H9 (cell line): Measurements from ENCODE around the gene VAV3. TPM values are rescaled to one million over a fixed set of nuclear protein-coding genes. Genes with fewer than 3 reads are reported as not detected.

Experiments
- DNase-seq: peaks from one replicate; pipeline ENCODE4 v3.0.0-alpha.2; 2017
- H2AFZ ChIP-seq: one replicate; pipeline ENCODE4 v1.6.1; 2013; ENCODE audit warnings: mild to moderate bottlenecking, low read length, control low read depth, moderate library complexity
- H2AK5ac ChIP-seq: 2 replicates; pipeline ENCODE4 v1.6.1; 2013; ENCODE audit warnings: low read length, control low read depth, mixed read lengths; ENCODE audit not compliant: insufficient read length
- H2BK120ac ChIP-seq: one replicate; pipeline ENCODE4 v1.6.1; 2013; ENCODE audit warnings: low read depth, mild to moderate bottlenecking, low read length, control low read depth, inconsistent platforms; ENCODE audit not compliant: poor library complexity, severe bottlenecking
- H2BK12ac ChIP-seq: 2 replicates; pipeline ENCODE4 v1.6.1; 2013; ENCODE audit warnings: low read length, control low read depth, mixed read lengths, low read depth; ENCODE audit not compliant: insufficient read length
- H2BK15ac ChIP-seq: 2 replicates; pipeline ENCODE4 v1.6.1; 2013; ENCODE audit warnings: low read depth, low read length, control low read depth
- H2BK20ac ChIP-seq: one replicate; pipeline ENCODE4 v1.6.1; 2013; ENCODE audit warnings: low read depth, mild to moderate bottlenecking, low read length, control low read depth, inconsistent platforms; ENCODE audit not compliant: poor library complexity, severe bottlenecking
- H2BK5ac ChIP-seq: 2 replicates; pipeline ENCODE4 v1.6.1; 2013; ENCODE audit warnings: low read length, control low read depth, mixed read lengths; ENCODE audit not compliant: insufficient read length
- H3K14ac ChIP-seq: 2 replicates; pipeline ENCODE4 v1.6.1; 2013; ENCODE audit warnings: low read length, control low read depth; ENCODE audit not compliant: insufficient read depth
- H3K18ac ChIP-seq: 2 replicates; pipeline ENCODE4 v1.6.1; 2013; ENCODE audit warnings: low read depth, mild to moderate bottlenecking, mixed read lengths, low read length, control low read depth; ENCODE audit not compliant: insufficient read length
- H3K23ac ChIP-seq: 2 replicates; pipeline ENCODE4 v1.6.1; 2013; ENCODE audit warnings: low read length, control low read depth, mixed read lengths, low read depth; ENCODE audit not compliant: insufficient read length
- H3K23me2 ChIP-seq: 2 replicates; pipeline ENCODE4 v1.6.1; 2013; ENCODE audit warnings: low read depth, mild to moderate bottlenecking, mixed read lengths, low read length, control low read depth; ENCODE audit not compliant: insufficient read length, poor library complexity, severe bottlenecking
- H3K27ac ChIP-seq: 2 replicates; pipeline ENCODE4 v1.5.1; 2013; ENCODE audit warnings: low read length, control low read depth, mixed read lengths, low read depth; ENCODE audit not compliant: insufficient read length
- H3K27me3 ChIP-seq: 2 replicates; pipeline ENCODE4 v1.6.1; 2013; ENCODE audit warnings: low read length, control low read depth, inconsistent platforms; ENCODE audit not compliant: insufficient read depth
- H3K4ac ChIP-seq: 2 replicates; pipeline ENCODE4 v1.6.1; 2013; ENCODE audit warnings: low read depth, mild to moderate bottlenecking, control low read depth, inconsistent platforms, low read length, moderate library complexity
- H3K4me1 ChIP-seq: 2 replicates; pipeline ENCODE4 v1.6.1; 2013; ENCODE audit warnings: low read length, control low read depth, inconsistent platforms; ENCODE audit not compliant: insufficient read depth
- H3K4me2 ChIP-seq: 2 replicates; pipeline ENCODE4 v1.6.1; 2013; ENCODE audit warnings: low read length, control low read depth, mixed read lengths; ENCODE audit not compliant: insufficient read length, insufficient read depth
- H3K56ac ChIP-seq: 2 replicates; pipeline ENCODE4 v1.6.1; 2013; ENCODE audit warnings: low read depth, mild to moderate bottlenecking, mixed read lengths, low read length, control low read depth; ENCODE audit not compliant: insufficient read length
- H3K79me1 ChIP-seq: 2 replicates; pipeline ENCODE4 v1.6.1; 2013; ENCODE audit warnings: low read depth, mild to moderate bottlenecking, moderate library complexity, low read length, control low read depth, inconsistent platforms; ENCODE audit not compliant: insufficient read depth, poor library complexity, severe bottlenecking
- H3K79me2 ChIP-seq: 2 replicates; pipeline ENCODE4 v1.6.1; 2013; ENCODE audit warnings: low read length, control low read depth, inconsistent platforms; ENCODE audit not compliant: insufficient read depth
- H3K9ac ChIP-seq: 2 replicates; pipeline ENCODE4 v1.6.1; 2013; ENCODE audit warnings: low read length, control low read depth, mixed read lengths; ENCODE audit not compliant: insufficient read length; ENCODE audit errors: extremely low read depth
- H3K9me3 ChIP-seq: one replicate; pipeline ENCODE4 v1.6.1; 2013; ENCODE audit warnings: low read depth, low read length, inconsistent platforms; ENCODE audit not compliant: control insufficient read depth
- H3T11ph ChIP-seq: one replicate; pipeline ENCODE4 v1.6.1; 2013; ENCODE audit warnings: mild to moderate bottlenecking, low read length, control low read depth, inconsistent platforms
- H4K20me1 ChIP-seq: one replicate; pipeline ENCODE4 v1.6.1; 2013; ENCODE audit not compliant: control insufficient read depth, insufficient read length, insufficient read depth
- H4K5ac ChIP-seq: 2 replicates; pipeline ENCODE4 v1.6.1; 2013; ENCODE audit warnings: low read depth, mild to moderate bottlenecking, mixed read lengths, low read length, control low read depth; ENCODE audit not compliant: insufficient read length
- H4K8ac ChIP-seq: replicated peaks from 2 replicates; pipeline ENCODE4 v1.6.1; 2013; ENCODE audit warnings: low read length, control low read depth, mixed read lengths, low read depth; ENCODE audit not compliant: insufficient read length
- H4K91ac ChIP-seq: 2 replicates; pipeline ENCODE4 v1.6.1; 2013; ENCODE audit warnings: low read depth, mild to moderate bottlenecking, moderate library complexity, mixed read lengths, low read length, control low read depth; ENCODE audit not compliant: insufficient read length
- H3K27ac Mint-ChIP-seq, 3 experiments: 2 replicates in 2 of 3; 3 replicates in 1 of 3; pipeline ENCODE4 v1.8.0; 2020 to 2021; ENCODE audit warnings: mixed read lengths in 3 of 3, mild to moderate bottlenecking in 1 of 3, moderate library complexity in 1 of 3
- H3K27me3 Mint-ChIP-seq: 2 replicates; pipeline ENCODE4 v1.8.0; 2021; ENCODE audit warnings: low read depth, mild to moderate bottlenecking, moderate library complexity, mixed read lengths
- H3K36me3 Mint-ChIP-seq, 3 experiments: 2 replicates in 2 of 3; 3 replicates in 1 of 3; pipeline ENCODE4 v1.8.0; 2020 to 2021; ENCODE audit warnings: low read depth in 3 of 3, mixed read lengths in 3 of 3; ENCODE audit not compliant: insufficient read depth in 1 of 3
- H3K4me1 Mint-ChIP-seq, 2 experiments: 2 replicates each; pipeline ENCODE4 v1.8.0; 2020; ENCODE audit warnings: mixed read lengths in 2 of 2
- H3K4me3 Mint-ChIP-seq, 2 experiments: 2 replicates in 1 of 2; 3 replicates in 1 of 2; pipeline ENCODE4 v1.8.0; 2020 to 2021; ENCODE audit warnings: mild to moderate bottlenecking in 2 of 2, mixed read lengths in 2 of 2, moderate library complexity in 1 of 2
- H3K9me3 Mint-ChIP-seq, 2 experiments: 2 replicates in 1 of 2; 3 replicates in 1 of 2; pipeline ENCODE4 v1.8.0; 2020; ENCODE audit warnings: mild to moderate bottlenecking in 2 of 2, mixed read lengths in 2 of 2, moderate library complexity in 1 of 2
- WGBS: extraction: QIAGEN DNeasy Blood & Tissue Kit; methylation state at CpG from one replicate; pipeline ENCODE4 v1.1.7; 2013; ENCODE audit warnings: missing lambda C conversion rate, low lambda C conversion rate, mixed read lengths; ENCODE audit not compliant: insufficient read length; ENCODE audit errors: extremely low coverage; 5-methylcytosine and 5-hydroxymethylcytosine counted together
- total RNA-seq: library from RNA; stranded (reverse); gene quantifications from 2 replicates; pipeline ENCODE4 v1.2.1, GENCODE V29; 2021
- TF ChIP-seq, protein P1 (sequence below): fragments of 200-600 bp; sonication (generic); conservative IDR thresholded peaks from 3 replicates; pipeline ENCODE4 v1.8.0; 2021; ENCODE audit warnings: antibody characterized with exemption, mild to moderate bottlenecking

The VAV3 gene
- total RNA-seq, 1 experiment from 2014 or later = 5.1 TPM

DNA sequence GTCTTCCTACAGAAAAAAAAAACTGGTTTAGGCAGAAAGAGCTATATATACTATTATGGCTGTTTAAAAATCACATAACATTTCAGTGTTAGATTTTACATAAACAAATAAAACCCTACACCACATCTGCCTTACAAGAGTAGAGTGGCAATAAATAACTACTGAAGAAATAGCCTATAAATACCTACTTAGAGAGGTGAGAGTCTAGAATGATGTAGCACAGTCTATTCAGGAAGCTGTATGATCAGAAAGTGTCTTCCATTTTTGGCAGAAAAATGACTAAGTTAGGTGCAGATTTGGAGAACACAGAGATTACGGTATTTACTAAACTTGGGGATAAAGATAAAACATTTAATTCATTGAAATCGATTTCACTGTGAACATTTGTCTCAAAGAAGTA is 75.5 kb downstream of the VAV3 start:
- H4K8ac ChIP-seq = no peak overlapping the region
- no peak overlapping the region for H3K27ac ChIP-seq
- no peak overlapping the region for H3K23ac ChIP-seq
- H3K27me3 ChIP-seq = no peaks in the 10 kb centered on the region
- H2AFZ ChIP-seq = no peak overlapping the region
- H3K56ac ChIP-seq = no peak overlapping the region
- H4K91ac ChIP-seq = no peak overlapping the region
- H3K14ac ChIP-seq = no peak overlapping the region
- no peak overlapping the region for H3K4me2 ChIP-seq
- no peaks in the 10 kb centered on the region for H3K79me1 ChIP-seq
- H2AK5ac ChIP-seq = no peak overlapping the region
- no peak overlapping the region for H4K5ac ChIP-seq
- H2BK20ac ChIP-seq = no peak overlapping the region
- H3T11ph ChIP-seq = no peak overlapping the region
- Mint-ChIP-seq H3K27ac (no peak overlapping the region), H3K9me3 (peaks cover 7 to 10% of the 10 kb centered on the region in 2 experiments), H3K36me3 (peaks cover 9 to 15% (median 14%) of the 10 kb centered on the region in 3 experiments), H3K27me3 (peaks cover 1% of the 10 kb centered on the region; the same call in 1 of the 2 replicates), H3K4me1 (no peaks in the 10 kb centered on the region), H3K4me3 (no peak overlapping the region)
- no peaks in the 10 kb centered on the region for H3K23me2 ChIP-seq
- H3K9me3 ChIP-seq = no peaks in the 10 kb centered on the region
- TF ChIP-seq, protein P1, sequence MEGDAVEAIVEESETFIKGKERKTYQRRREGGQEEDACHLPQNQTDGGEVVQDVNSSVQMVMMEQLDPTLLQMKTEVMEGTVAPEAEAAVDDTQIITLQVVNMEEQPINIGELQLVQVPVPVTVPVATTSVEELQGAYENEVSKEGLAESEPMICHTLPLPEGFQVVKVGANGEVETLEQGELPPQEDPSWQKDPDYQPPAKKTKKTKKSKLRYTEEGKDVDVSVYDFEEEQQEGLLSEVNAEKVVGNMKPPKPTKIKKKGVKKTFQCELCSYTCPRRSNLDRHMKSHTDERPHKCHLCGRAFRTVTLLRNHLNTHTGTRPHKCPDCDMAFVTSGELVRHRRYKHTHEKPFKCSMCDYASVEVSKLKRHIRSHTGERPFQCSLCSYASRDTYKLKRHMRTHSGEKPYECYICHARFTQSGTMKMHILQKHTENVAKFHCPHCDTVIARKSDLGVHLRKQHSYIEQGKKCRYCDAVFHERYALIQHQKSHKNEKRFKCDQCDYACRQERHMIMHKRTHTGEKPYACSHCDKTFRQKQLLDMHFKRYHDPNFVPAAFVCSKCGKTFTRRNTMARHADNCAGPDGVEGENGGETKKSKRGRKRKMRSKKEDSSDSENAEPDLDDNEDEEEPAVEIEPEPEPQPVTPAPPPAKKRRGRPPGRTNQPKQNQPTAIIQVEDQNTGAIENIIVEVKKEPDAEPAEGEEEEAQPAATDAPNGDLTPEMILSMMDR = no peak
- no peak overlapping the region for H2BK15ac ChIP-seq
- no peak overlapping the region for H3K9ac ChIP-seq
- WGBS = no CpG with 5 or more reads among the region's 2 CpGs
- H2BK5ac ChIP-seq = no peak overlapping the region
- no peak overlapping the region for H3K4ac ChIP-seq
- H3K18ac ChIP-seq = no peak overlapping the region
- H2BK12ac ChIP-seq = no peak overlapping the region
- H3K79me2 ChIP-seq = no peaks in the 10 kb centered on the region; the same call in 1 of the 2 replicates
- H4K20me1 ChIP-seq = no peaks in the 10 kb centered on the region
- H2BK120ac ChIP-seq = no peak overlapping the region
- no peak for DNase-seq
- no peaks in the 10 kb centered on the region for H3K4me1 ChIP-seq
